B cell (primary cell): Measurements from ENCODE around the gene TSPAN1. TPM values are rescaled to one million over a fixed set of nuclear protein-coding genes. Genes with fewer than 3 reads are reported as not detected.

ENCODE experiments used
- ATAC-seq: fragments of 200-7000 bp; cut with Tn5 transposase; one replicate; pipeline ENCODE4 v1.10.0; 2021; ENCODE audit warnings: low read depth, mild to moderate bottlenecking, moderate number of reproducible peaks, moderate library complexity
- CTCF ChIA-PET: fragments of 350-600 bp; sonication (Branson Sonifier 250); formaldehyde crosslinking; loops from one replicate; lab custom pipeline; 2021; ENCODE audit warnings: antibody characterized with exemption, inconsistent platforms; lab: Charles Lee
- POLR2A ChIA-PET: fragments of 350-600 bp; sonication (Branson Sonifier 250); formaldehyde crosslinking; loops from one replicate; lab custom pipeline; 2021; ENCODE audit warnings: antibody characterized with exemption; lab: Charles Lee
- DNase-seq: peaks from one replicate; pipeline ENCODE4 v3.0.0; 2013
- H2AFZ ChIP-seq: 2 replicates; pipeline ENCODE4 v1.6.1; 2012; ENCODE audit warnings: mild to moderate bottlenecking, low read depth, low read length; ENCODE audit not compliant: insufficient read depth, poor library complexity, severe bottlenecking
- H3K27ac ChIP-seq, 2 donors: 1 replicate in 1 of 2; 2 replicates in 1 of 2; pipeline ENCODE4 v1.5.1; 2012 to 2013; ENCODE audit warnings: low read length in 2 of 2, mild to moderate bottlenecking in 2 of 2, moderate library complexity in 1 of 2
- H3K27me3 ChIP-seq, 4 experiments: fragments of 200-600 bp in 1 of 4; sonication (generic) in 1 of 4; replicated peaks in 1 of 4; 1 replicate in 2 of 4; 2 replicates in 2 of 4; pipeline versions ENCODE4 v1.6.1 to v1.7.0; 2013 to 2016; ENCODE audit warnings: low read length in 3 of 4, mild to moderate bottlenecking in 2 of 4, mixed read lengths in 1 of 4, moderate library complexity in 1 of 4; ENCODE audit not compliant: insufficient read depth in 4 of 4, control insufficient read depth in 3 of 4; ENCODE audit errors: control extremely low read depth in 1 of 4
- H3K36me3 ChIP-seq, 2 experiments: replicated peaks in 1 of 2; 1 replicate in 1 of 2; 2 replicates in 1 of 2; pipeline versions ENCODE4 v1.6.1 to v1.7.1; 2013; ENCODE audit warnings: low read length in 1 of 2; ENCODE audit not compliant: insufficient read depth in 2 of 2, control insufficient read depth in 1 of 2; ENCODE audit errors: control extremely low read depth in 1 of 2, extremely low read depth in 1 of 2
- H3K4me1 ChIP-seq, 2 donors: fragments of 200-600 bp in 1 of 2; sonication (generic) in 1 of 2; 1 replicate in 1 of 2; 2 replicates in 1 of 2; pipeline versions ENCODE4 v1.5.1 to v1.6.1; 2013 to 2017; ENCODE audit warnings: low read length in 2 of 2; ENCODE audit not compliant: control insufficient read depth in 2 of 2, insufficient read depth in 2 of 2
- H3K4me2 ChIP-seq: replicated peaks from 2 replicates; pipeline ENCODE3; 2012; ENCODE audit warnings: mild to moderate bottlenecking, low read depth, low read length; ENCODE audit not compliant: poor library complexity, severe bottlenecking
- H3K4me3 ChIP-seq, 5 experiments: fragments of 200-600 bp in 1 of 5; sonication (generic) in 1 of 5; 1 replicate in 3 of 5; 2 replicates in 2 of 5; pipeline versions ENCODE4 v1.5.1 to v1.7.0; 2011 to 2016; ENCODE audit warnings: low read length in 4 of 5, mild to moderate bottlenecking in 4 of 5, low read depth in 2 of 5, control low read depth in 1 of 5, moderate library complexity in 1 of 5; ENCODE audit not compliant: insufficient read depth in 1 of 5; ENCODE audit errors: control extremely low read depth in 1 of 5, extremely low read depth in 1 of 5
- H3K79me2 ChIP-seq: fragments of 200-600 bp; sonication (generic); one replicate; pipeline ENCODE4 v1.6.0; 2016; ENCODE audit warnings: low read length; ENCODE audit not compliant: control insufficient read depth, insufficient read depth
- H3K9ac ChIP-seq: fragments of 200-600 bp; sonication (generic); 2 replicates; pipeline ENCODE4 v1.6.1; 2017; ENCODE audit warnings: mild to moderate bottlenecking, low read length, moderate library complexity
- H3K9me3 ChIP-seq, 3 donors: one replicate each; pipeline versions ENCODE4 v1.6.1 to v1.7.1; 2013; ENCODE audit warnings: low read length in 2 of 3; ENCODE audit not compliant: control insufficient read depth in 2 of 3, insufficient read depth in 1 of 3; ENCODE audit errors: control extremely low read depth in 1 of 3
- H4K20me1 ChIP-seq: 2 replicates; pipeline ENCODE4 v1.6.0; 2012; ENCODE audit warnings: mild to moderate bottlenecking, low read length; ENCODE audit not compliant: insufficient read depth, control insufficient read depth, poor library complexity, severe bottlenecking
- H3K27ac Mint-ChIP-seq: one replicate; pipeline ENCODE4 v1.8.0; 2021; ENCODE audit warnings: mixed read lengths
- H3K27me3 Mint-ChIP-seq: one replicate; pipeline ENCODE4 v1.8.0; 2021; ENCODE audit warnings: mixed read lengths
- H3K4me1 Mint-ChIP-seq: one replicate; pipeline ENCODE4 v1.8.0; 2021; ENCODE audit warnings: mixed read lengths
- H3K4me3 Mint-ChIP-seq: one replicate; pipeline ENCODE4 v1.8.0; 2021; ENCODE audit warnings: mixed read lengths
- H3K9me3 Mint-ChIP-seq: one replicate; pipeline ENCODE4 v1.8.0; 2022; ENCODE audit warnings: mixed read lengths; ENCODE audit not compliant: insufficient read depth
- EZH2 ChIP-seq: IDR thresholded peaks from 2 replicates; pipeline ENCODE4 v1.6.1; 2012; ENCODE audit warnings: borderline replicate concordance, low read depth, mild to moderate bottlenecking, moderate library complexity, low read length; ENCODE audit not compliant: insufficient read depth, poor library complexity, severe bottlenecking
- WGBS: methylation state at CpG from one replicate; pipeline ENCODE4 v1.1.5; 2013; ENCODE audit warnings: missing lambda C conversion rate; ENCODE audit not compliant: insufficient coverage; 5-methylcytosine and 5-hydroxymethylcytosine counted together
- intact Hi-C: fragments of 100-400 bp; cut with micrococcal nuclease; formaldehyde crosslinking; loops from one replicate; pipeline ENCODE4 v1.10.0; 2022
- polyA plus RNA-seq: library from polyadenylated mRNA; depleted of rRNA; stranded (reverse); fragments of >200 nt; gene quantifications from 2 replicates; pipeline ENCODE4 v1.2.3, GENCODE V29; 2012
- total RNA-seq, 2 donors: library from RNA; stranded (reverse); fragments of 120-200 nt in 1 of 2; gene quantifications; 1 replicate in 1 of 2; 2 replicates in 1 of 2; pipeline versions ENCODE4 v1.2.3 to v1.2.4, GENCODE V29; 2013 to 2022
- TF ChIP-seq, protein P1 (sequence below): fragments of 200-600 bp; IDR thresholded peaks from one replicate; pipeline ENCODE4 v1.8.0; 2022; ENCODE audit warnings: antibody characterized with exemption, mild to moderate bottlenecking

The TSPAN1 gene
- total and polyA plus RNA-seq, 2 donors (not counting 1 experiment from before 2014, with no cell fraction given) = not detected

- TF ChIP-seq EZH2 = no peak
- TF ChIP-seq, protein P1, sequence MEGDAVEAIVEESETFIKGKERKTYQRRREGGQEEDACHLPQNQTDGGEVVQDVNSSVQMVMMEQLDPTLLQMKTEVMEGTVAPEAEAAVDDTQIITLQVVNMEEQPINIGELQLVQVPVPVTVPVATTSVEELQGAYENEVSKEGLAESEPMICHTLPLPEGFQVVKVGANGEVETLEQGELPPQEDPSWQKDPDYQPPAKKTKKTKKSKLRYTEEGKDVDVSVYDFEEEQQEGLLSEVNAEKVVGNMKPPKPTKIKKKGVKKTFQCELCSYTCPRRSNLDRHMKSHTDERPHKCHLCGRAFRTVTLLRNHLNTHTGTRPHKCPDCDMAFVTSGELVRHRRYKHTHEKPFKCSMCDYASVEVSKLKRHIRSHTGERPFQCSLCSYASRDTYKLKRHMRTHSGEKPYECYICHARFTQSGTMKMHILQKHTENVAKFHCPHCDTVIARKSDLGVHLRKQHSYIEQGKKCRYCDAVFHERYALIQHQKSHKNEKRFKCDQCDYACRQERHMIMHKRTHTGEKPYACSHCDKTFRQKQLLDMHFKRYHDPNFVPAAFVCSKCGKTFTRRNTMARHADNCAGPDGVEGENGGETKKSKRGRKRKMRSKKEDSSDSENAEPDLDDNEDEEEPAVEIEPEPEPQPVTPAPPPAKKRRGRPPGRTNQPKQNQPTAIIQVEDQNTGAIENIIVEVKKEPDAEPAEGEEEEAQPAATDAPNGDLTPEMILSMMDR = no peak
- H3K4me3 Mint-ChIP-seq = peak within 1 kb of the TSS; percentile 94
- peaks cover 48% of the 10 kb centered on the region for H3K27me3 Mint-ChIP-seq
- H3K36me3 ChIP-seq = no peaks in the 10 kb centered on the region
- peak within 1 kb of the TSS; percentile 72 for H3K9ac ChIP-seq
- H3K27me3 ChIP-seq = peaks cover 0 to 41% (median 24%) of the 10 kb centered on the region in 4 experiments
- H3K27ac Mint-ChIP-seq = peak within 1 kb of the TSS; percentile 76
- H3K9me3 ChIP-seq = peaks cover 0 to 2% (median 0%) of the 10 kb centered on the region in 3 donors
- ATAC-seq (peak; percentile 88), DNase-seq (peak; percentile 88)
- H3K4me1 Mint-ChIP-seq = peaks cover 23% of the 10 kb centered on the region
- peak within 1 kb of the TSS; percentile 73 to 92 (median 77) for H3K4me3 ChIP-seq
- intact Hi-C loops = loop anchor here (1.0 to 5.0 kb wide), 4 partner anchors 66 to 170 kb away; partner anchors contain the start of genes LRRC41, POMGNT1, RAD54L and UQCRH
- 0% methylated on average over 47 of the region's 55 CpGs for WGBS
- H3K9me3 Mint-ChIP-seq = no peaks in the 10 kb centered on the region
- ChIA-PET POLR2A (interaction anchor here (0.6 to 0.9 kb wide), 2 partner anchors 34 to 660 kb away, joined by 3 to 4 read pairs; no protein-coding TSS in a partner anchor), CTCF (interaction anchor here (2.5 kb wide), 1 partner anchor 91 kb away, joined by 9 read pairs; no protein-coding TSS in a partner anchor)
- H3K27ac ChIP-seq = peak within 1 kb of the TSS; percentile 30 to 40
- peaks cover 17 to 20% of the 10 kb centered on the region in 2 donors for H3K4me1 ChIP-seq
- H3K4me2 ChIP-seq = peak within 1 kb of the TSS; percentile 78
- no peaks in the 10 kb centered on the region for H4K20me1 ChIP-seq
- peak within 1 kb of the TSS; percentile 88 for H2AFZ ChIP-seq
- no peaks in the 10 kb centered on the region for H3K79me2 ChIP-seq
Observed at GRCh38 chr1:46132529-46133180, 42.2 kb upstream of the TSPAN1 start, which contains the start of gene PIK3R3. Gene PIK3R3 (minus strand): TSS chr1:46132629. CDS start chr1:46131952, 677 bp downstream.
